Activated naive CD4-positive, alpha-beta T cell treated with anti-CD3 and anti-CD28 coated beads for 36 hours (primary cell): Measurements from ENCODE around the gene DCTN1. TPM values are rescaled to one million over a fixed set of nuclear protein-coding genes. Genes with fewer than 3 reads are reported as not detected.

ENCODE experiments used
- CTCF ChIA-PET: fragments of 350-600 bp; sonication (Branson Sonifier 250); formaldehyde crosslinking; loops from one replicate; lab custom pipeline; 2021; ENCODE audit warnings: antibody characterized with exemption; lab: Charles Lee
- DNase-seq: peaks from one replicate; pipeline ENCODE4 v3.0.0-alpha.2; 2020
- H3K27ac Mint-ChIP-seq: one replicate; pipeline ENCODE4 v1.8.0; 2021; ENCODE audit warnings: mild to moderate bottlenecking, mixed read lengths
- H3K27me3 Mint-ChIP-seq: one replicate; pipeline ENCODE4 v1.8.0; 2021; ENCODE audit warnings: low read depth, mixed read lengths
- H3K36me3 Mint-ChIP-seq: one replicate; pipeline ENCODE4 v1.8.0; 2021; ENCODE audit warnings: low read depth, mixed read lengths
- H3K4me1 Mint-ChIP-seq: one replicate; pipeline ENCODE4 v1.8.0; 2021; ENCODE audit warnings: low read depth, mixed read lengths
- H3K4me3 Mint-ChIP-seq: one replicate; pipeline ENCODE4 v1.8.0; 2021; ENCODE audit warnings: mild to moderate bottlenecking, moderate library complexity, mixed read lengths
- H3K9me3 Mint-ChIP-seq: one replicate; pipeline ENCODE4 v1.8.0; 2021; ENCODE audit warnings: mixed read lengths
- intact Hi-C: fragments of 100-400 bp; cut with micrococcal nuclease; formaldehyde crosslinking; loops from one replicate; pipeline ENCODE4 v1.15.1; 2023
- total RNA-seq, 2 experiments: library from RNA; stranded (reverse); gene quantifications; one replicate each; pipeline ENCODE4 v1.2.3, GENCODE V29; 2021

DCTN1 gene
- total RNA-seq, 2 experiments from 2014 or later = 54.0 to 61.7 TPM

- Mint-ChIP-seq H3K36me3 (peaks cover 6% of the 10 kb centered on the region), H3K27me3 (no peaks in the 10 kb centered on the region)
- CTCF ChIA-PET = interaction anchor here (0.6 to 1.1 kb wide), 4 partner anchors 9 to 690 kb away, joined by 3 to 7 read pairs (median 4); no protein-coding TSS in a partner anchor
Observed at GRCh38 chr2:74381751-74382150, 1.6 kb upstream of the DCTN1 start.

GRCh38 chr2:74378007-74378406 is 2.1 kb downstream of the DCTN1 start:
- no peaks in the 10 kb centered on the region for H3K27me3 Mint-ChIP-seq
- no peaks in the 10 kb centered on the region for H3K9me3 Mint-ChIP-seq
- peaks cover 19% of the 10 kb centered on the region for H3K4me1 Mint-ChIP-seq
- no peak for DNase-seq
- intact Hi-C loops = no loop called here
- H3K36me3 Mint-ChIP-seq = peaks cover 6% of the 10 kb centered on the region
- H3K4me3 Mint-ChIP-seq = no peak overlapping the region
- CTCF ChIA-PET = interaction anchor here (1.8 kb wide), 1 partner anchor 14 kb away, joined by 5 read pairs; no protein-coding TSS in a partner anchor
- no peak overlapping the region for H3K27ac Mint-ChIP-seq

More at GRCh38 chr2:74381751-74382150, 1.6 kb upstream of the DCTN1 start:
- intact Hi-C loops = no loop called here
- Mint-ChIP-seq H3K4me3 (no peak overlapping the region), H3K4me1 (peaks cover 19% of the 10 kb centered on the region), H3K9me3 (no peaks in the 10 kb centered on the region), H3K27ac (no peak overlapping the region)
- DNase-seq = no peak

GRCh38 chr2:74375838-74376237 is 4.3 kb downstream of the DCTN1 start:
- intact Hi-C loops = no loop called here
- peaks cover 11% of the 10 kb centered on the region for H3K36me3 Mint-ChIP-seq
- H3K4me1 Mint-ChIP-seq = peaks cover 10% of the 10 kb centered on the region
- no peaks in the 10 kb centered on the region for H3K27me3 Mint-ChIP-seq
- no peak for DNase-seq
- H3K9me3 Mint-ChIP-seq = no peaks in the 10 kb centered on the region
- no peak overlapping the region for H3K4me3 Mint-ChIP-seq
- CTCF ChIA-PET = interaction anchor here (0.7 to 1.6 kb wide), 2 partner anchors 41 to 210 kb away, joined by 3 to 7 read pairs; no protein-coding TSS in a partner anchor
- no peak overlapping the region for H3K27ac Mint-ChIP-seq

- Mint-ChIP-seq H3K4me1 (no peaks in the 10 kb centered on the region), H3K36me3 (peaks cover 16% of the 10 kb centered on the region), H3K27me3 (no peaks in the 10 kb centered on the region), H3K4me3 (no peak overlapping the region), H3K9me3 (no peaks in the 10 kb centered on the region), H3K27ac (no peak overlapping the region)
- CTCF ChIA-PET = interaction anchor here (1.6 kb wide), 1 partner anchor 40 kb away, joined by 7 read pairs; no protein-coding TSS in a partner anchor
- intact Hi-C loops = no loop called here
- DNase-seq = no peak
Observed at GRCh38 chr2:74374509-74375205, 5.5 kb downstream of the DCTN1 start.

GRCh38 chr2:74373985-74374384 is 6.1 kb downstream of the DCTN1 start:
- Mint-ChIP-seq H3K4me1 (no peaks in the 10 kb centered on the region), H3K27me3 (no peaks in the 10 kb centered on the region), H3K27ac (no peak overlapping the region), H3K36me3 (peaks cover 16% of the 10 kb centered on the region), H3K4me3 (no peak overlapping the region), H3K9me3 (no peaks in the 10 kb centered on the region)
- DNase-seq = no peak
- CTCF ChIA-PET = no interaction called here
- intact Hi-C loops = no loop called here

- intact Hi-C loops = no loop called here
- H3K27me3 Mint-ChIP-seq = no peaks in the 10 kb centered on the region
- CTCF ChIA-PET = no interaction called here
- DNase-seq = no peak
- H3K4me3 Mint-ChIP-seq = no peak overlapping the region
- H3K4me1 Mint-ChIP-seq = no peaks in the 10 kb centered on the region
- peaks cover 16% of the 10 kb centered on the region for H3K36me3 Mint-ChIP-seq
- H3K27ac Mint-ChIP-seq = no peak overlapping the region
- no peaks in the 10 kb centered on the region for H3K9me3 Mint-ChIP-seq
Observed at GRCh38 chr2:74373221-74373676, 6.9 kb downstream of the DCTN1 start.

GRCh38 chr2:74372674-74373073 is 7.4 kb downstream of the DCTN1 start:
- CTCF ChIA-PET = no interaction called here
- DNase-seq = no peak

GRCh38 chr2:74371421-74371820 is 8.7 kb downstream of the DCTN1 start:
- Mint-ChIP-seq H3K27ac (peak overlapping the region; percentile 10), H3K27me3 (no peaks in the 10 kb centered on the region), H3K36me3 (peaks cover 18% of the 10 kb centered on the region), H3K9me3 (no peaks in the 10 kb centered on the region), H3K4me1 (no peaks in the 10 kb centered on the region), H3K4me3 (no peak overlapping the region)
- no peak for DNase-seq
- intact Hi-C loops = no loop called here
- CTCF ChIA-PET = no interaction called here

More at GRCh38 chr2:74372674-74373073, 7.4 kb downstream of the DCTN1 start:
- H3K4me1 Mint-ChIP-seq = no peaks in the 10 kb centered on the region
- H3K36me3 Mint-ChIP-seq = peaks cover 16% of the 10 kb centered on the region
- intact Hi-C loops = no loop called here
- no peak overlapping the region for H3K4me3 Mint-ChIP-seq
- H3K27me3 Mint-ChIP-seq = no peaks in the 10 kb centered on the region
- no peak overlapping the region for H3K27ac Mint-ChIP-seq
- no peaks in the 10 kb centered on the region for H3K9me3 Mint-ChIP-seq

GRCh38 chr2:74369976-74370375 is 10.1 kb downstream of the DCTN1 start:
- H3K4me3 Mint-ChIP-seq = no peak overlapping the region
- CTCF ChIA-PET = no interaction called here
- H3K36me3 Mint-ChIP-seq = peaks cover 23% of the 10 kb centered on the region
- DNase-seq = no peak
- no peaks in the 10 kb centered on the region for H3K4me1 Mint-ChIP-seq
- intact Hi-C loops = no loop called here
- H3K27ac Mint-ChIP-seq = no peak overlapping the region
- H3K27me3 Mint-ChIP-seq = no peaks in the 10 kb centered on the region
- H3K9me3 Mint-ChIP-seq = no peaks in the 10 kb centered on the region

- H3K27ac Mint-ChIP-seq = no peak overlapping the region
Observed at GRCh38 chr2:74368499-74368898, 11.6 kb downstream of the DCTN1 start.

GRCh38 chr2:74367789-74368188 is 12.3 kb downstream of the DCTN1 start:
- Mint-ChIP-seq H3K36me3 (peaks cover 33% of the 10 kb centered on the region), H3K27ac (no peak overlapping the region), H3K9me3 (no peaks in the 10 kb centered on the region), H3K27me3 (no peaks in the 10 kb centered on the region), H3K4me1 (no peaks in the 10 kb centered on the region), H3K4me3 (no peak overlapping the region)
- CTCF ChIA-PET = interaction anchor here (0.7 kb wide), 1 partner anchor 33 kb away, joined by 3 read pairs; no protein-coding TSS in a partner anchor
- intact Hi-C loops = no loop called here
- DNase-seq = no peak

More at GRCh38 chr2:74368499-74368898, 11.6 kb downstream of the DCTN1 start:
- Mint-ChIP-seq H3K27me3 (no peaks in the 10 kb centered on the region), H3K9me3 (no peaks in the 10 kb centered on the region), H3K4me3 (no peak overlapping the region), H3K36me3 (peaks cover 29% of the 10 kb centered on the region), H3K4me1 (no peaks in the 10 kb centered on the region)
- CTCF ChIA-PET = interaction anchor here (1.3 kb wide), 1 partner anchor 33 kb away, joined by 6 read pairs; no protein-coding TSS in a partner anchor
- intact Hi-C loops = no loop called here
- no peak for DNase-seq

- no peak overlapping the region for H3K4me3 Mint-ChIP-seq
- intact Hi-C loops = no loop called here
Observed at GRCh38 chr2:74366036-74366435, 14.1 kb downstream of the DCTN1 start.

More at GRCh38 chr2:74366036-74366435, 14.1 kb downstream of the DCTN1 start:
- Mint-ChIP-seq H3K9me3 (no peaks in the 10 kb centered on the region), H3K27me3 (no peaks in the 10 kb centered on the region), H3K4me1 (no peaks in the 10 kb centered on the region), H3K27ac (no peak overlapping the region), H3K36me3 (peaks cover 40% of the 10 kb centered on the region)
- no peak for DNase-seq
- CTCF ChIA-PET = no interaction called here
